K562 (cell line): ENCODE results near the gene TREH. TPM values are rescaled to one million over a fixed set of nuclear protein-coding genes. Genes with fewer than 3 reads are reported as not detected.
A peak's percentile ranks its signal among the peaks of the same experiment; 100 is the strongest.

Experiments used
- ADNP ChIP-seq: fragments of 200-800 bp; sonication (Bioruptor generic); IDR thresholded peaks from 2 replicates; pipeline ENCODE4 v1.6.1; 2016; ENCODE audit warnings: missing genetic modification characterization, missing compliant biosample characterization
- ATF7 ChIP-seq: fragments of 450-650 bp; IDR thresholded peaks from 2 replicates; pipeline ENCODE4 v1.7.1; 2014; ENCODE audit warnings: mild to moderate bottlenecking, moderate library complexity
- ETS2 ChIP-seq: IDR thresholded peaks from 2 replicates; pipeline ENCODE4 v1.6.1; 2016; ENCODE audit warnings: borderline replicate concordance, missing genetic modification characterization, mild to moderate bottlenecking, moderate library complexity, missing compliant biosample characterization; ENCODE audit not compliant: poor library complexity, severe bottlenecking
- HMGN3 ChIP-seq: IDR thresholded peaks from 2 replicates; pipeline ENCODE4 v1.6.1; 2011; ENCODE audit warnings: borderline replicate concordance, low read depth, mild to moderate bottlenecking, mixed read lengths, low read length; ENCODE audit not compliant: insufficient read length; ENCODE audit errors: extremely low read depth
- HNRNPK ChIP-seq: fragments of 200-400 bp; formaldehyde crosslinking; IDR thresholded peaks from one replicate; pipeline ENCODE4 v1.6.1; 2018; ENCODE audit warnings: mild to moderate bottlenecking, low read depth, low read length; ENCODE audit not compliant: poor library complexity, severe bottlenecking
- KAT7 ChIP-seq: sonication (generic); formaldehyde crosslinking; IDR thresholded peaks from 2 replicates; pipeline ENCODE4 v1.8.0; 2022; ENCODE audit warnings: missing genetic modification reagents, mild to moderate bottlenecking, borderline replicate concordance
- LEF1 ChIP-seq: fragments of 450-650 bp; IDR thresholded peaks from 2 replicates; pipeline ENCODE4 v1.6.1; 2016; ENCODE audit warnings: mild to moderate bottlenecking
- POLR2B ChIP-seq: fragments of 450-650 bp; IDR thresholded peaks from 2 replicates; pipeline ENCODE4 v1.6.1; 2018; ENCODE audit warnings: low read depth; ENCODE audit not compliant: partially characterized antibody
- POLR2G ChIP-seq: fragments of 200-400 bp; formaldehyde crosslinking; IDR thresholded peaks from 2 replicates; pipeline ENCODE4 v1.6.1; 2017; ENCODE audit warnings: low read depth, mild to moderate bottlenecking, antibody characterized with exemption, low read length, moderate library complexity
- PRMT5 ChIP-seq: sonication (generic); formaldehyde crosslinking; IDR thresholded peaks from 2 replicates; pipeline ENCODE4 v1.5.0; 2020; ENCODE audit warnings: missing genetic modification reagents
- SOX6 ChIP-seq: fragments of 450-650 bp; IDR thresholded peaks from 2 replicates; pipeline ENCODE4 v1.6.1; 2014; ENCODE audit warnings: mild to moderate bottlenecking
- SRSF9 ChIP-seq: fragments of 200-400 bp; formaldehyde crosslinking; IDR thresholded peaks from 2 replicates; pipeline ENCODE4 v1.6.1; 2017; ENCODE audit warnings: low read depth, low read length, borderline replicate concordance
- U2AF1 ChIP-seq: fragments of 200-400 bp; formaldehyde crosslinking; optimal IDR thresholded peaks from 2 replicates; pipeline ENCODE3; 2017; ENCODE audit warnings: mild to moderate bottlenecking, low read depth, low read length, moderate library complexity
- ZNF324 ChIP-seq: fragments of 250-450 bp; sonication (Bioruptor Pico); IDR thresholded peaks from 2 replicates; pipeline ENCODE4 v1.4.0; 2020; ENCODE audit warnings: mild to moderate bottlenecking
- ZNF436 ChIP-seq: fragments of 250-450, 450-650 bp; sonication (Bioruptor Pico); formaldehyde crosslinking; IDR thresholded peaks from 2 replicates; pipeline ENCODE4 v1.7.0; 2020; ENCODE audit warnings: mild to moderate bottlenecking
- polyA plus RNA-seq, 8 experiments: library from polyadenylated mRNA; depleted of rRNA in 4 of 8; stranded (reverse) in 5 of 8; unstranded in 3 of 8; fragments of >200 nt; fragmentation: Nextera tagmentation in 2 of 8; fragmentation: Illumina TruSeq in 1 of 8; extraction: Ambion mirVana in 2 of 8; extraction: Trizol in 1 of 8; gene quantifications; 2 replicates each; pipeline versions ENCODE4 v1.2.1 to v1.2.3, GENCODE V29; 2011 to 2014; ENCODE audit warnings: inconsistent platforms in 1 of 8, missing spikeins in 1 of 8
- total RNA-seq, 7 experiments: library from RNA; depleted of rRNA in 6 of 7; stranded (reverse); fragments of >200 nt in 6 of 7; fragmentation: Illumina TruSeq in 2 of 7; extraction: Trizol in 2 of 7; gene quantifications; 2 replicates each; pipeline versions ENCODE4 v1.2.1 to v1.2.3, GENCODE V29; 2011 to 2021; ENCODE audit warnings: low replicate concordance in 1 of 7
- TF ChIP-seq, protein P1 (sequence below): sonication (generic); formaldehyde crosslinking; IDR thresholded peaks from 2 replicates; pipeline ENCODE4 v1.8.0; 2022; ENCODE audit warnings: mild to moderate bottlenecking, low read depth, missing genetic modification reagents
- TF ChIP-seq, protein P2 (sequence below): fragments of 450-650 bp; IDR thresholded peaks from 2 replicates; pipeline ENCODE4 v1.6.1; 2016; ENCODE audit warnings: antibody characterized with exemption
- TF ChIP-seq, protein P3 (sequence below): sonication (generic); formaldehyde crosslinking; IDR thresholded peaks from 2 replicates; pipeline ENCODE4 v1.8.1; 2023; ENCODE audit warnings: mild to moderate bottlenecking, missing genetic modification reagents
- TF ChIP-seq, protein P4 (sequence below): fragments of 450-650 bp; IDR thresholded peaks from 2 replicates; pipeline ENCODE4 v1.6.1; 2016; ENCODE audit warnings: low read depth, mild to moderate bottlenecking, moderate library complexity

Gene TREH
- total and polyA plus RNA-seq, 9 of the 15 experiments (the other 6 are each of a cell fraction or from before 2014, with no cell fraction given), result 0.09 to 0.20 (median 0.11) TPM; not detected in 6

DNA sequence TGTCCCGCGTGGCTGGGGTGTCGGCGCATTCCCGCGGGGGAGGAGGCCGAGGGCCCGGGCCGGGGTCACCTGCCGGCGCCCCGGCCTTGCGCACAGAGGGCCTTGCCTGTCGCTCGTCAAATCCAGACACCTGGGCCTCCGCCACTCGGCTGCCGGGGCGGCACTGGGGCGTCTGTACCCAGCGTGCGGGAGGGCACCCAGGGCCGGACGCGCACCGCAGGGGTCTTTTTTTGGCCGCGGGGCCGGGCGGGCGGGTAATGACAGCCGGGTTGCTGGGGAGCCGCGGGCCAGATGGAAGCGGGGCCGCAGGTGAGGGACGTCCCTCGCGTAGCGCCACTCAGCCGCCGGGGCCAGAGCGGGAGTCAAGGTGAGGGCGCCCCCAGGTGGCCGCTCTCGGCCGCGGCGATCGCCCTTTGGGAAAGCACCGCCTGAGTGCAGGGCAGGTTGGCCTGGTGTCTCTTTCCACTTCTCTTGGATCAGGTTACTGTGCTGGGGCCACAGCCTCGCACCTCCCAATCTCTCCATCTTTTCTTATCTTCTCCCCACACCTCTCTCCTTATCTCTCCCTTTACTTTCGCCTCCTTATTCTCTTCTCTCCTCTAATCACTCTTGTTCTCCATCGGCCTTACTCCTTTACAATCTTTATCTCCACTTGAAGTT, 68.5 kb downstream of the TREH start (continued):
- TF ChIP-seq, protein P1, sequence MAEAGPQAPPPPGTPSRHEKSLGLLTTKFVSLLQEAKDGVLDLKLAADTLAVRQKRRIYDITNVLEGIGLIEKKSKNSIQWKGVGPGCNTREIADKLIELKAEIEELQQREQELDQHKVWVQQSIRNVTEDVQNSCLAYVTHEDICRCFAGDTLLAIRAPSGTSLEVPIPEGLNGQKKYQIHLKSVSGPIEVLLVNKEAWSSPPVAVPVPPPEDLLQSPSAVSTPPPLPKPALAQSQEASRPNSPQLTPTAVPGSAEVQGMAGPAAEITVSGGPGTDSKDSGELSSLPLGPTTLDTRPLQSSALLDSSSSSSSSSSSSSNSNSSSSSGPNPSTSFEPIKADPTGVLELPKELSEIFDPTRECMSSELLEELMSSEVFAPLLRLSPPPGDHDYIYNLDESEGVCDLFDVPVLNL (CRISPR knock-in tag), result no peak
- TF ChIP-seq PRMT5 (CRISPR knock-in tag), result no peak
- peak; percentile 92 for TF ChIP-seq HMGN3
- TF ChIP-seq ATF7, result peak; percentile 53; the same call in 1 of the 2 replicates
- TF ChIP-seq HNRNPK, result peak; percentile 36
- no peak for TF ChIP-seq ZNF324 (CRISPR knock-in tag)
- no peak for TF ChIP-seq POLR2B
- no peak for TF ChIP-seq SRSF9
- TF ChIP-seq SOX6, result peak; percentile 94
- peak; percentile 80; the same call in 1 of the 2 replicates for TF ChIP-seq KAT7 (CRISPR knock-in tag)
- peak; percentile 51; the same call in 1 of the 2 replicates for TF ChIP-seq POLR2G
- no peak for TF ChIP-seq ZNF436 (CRISPR knock-in tag)
- TF ChIP-seq ADNP (tag), result peak; percentile 71; the same call in 1 of the 2 replicates
- no peak for TF ChIP-seq ETS2 (tag)
- peak; percentile 66 for TF ChIP-seq U2AF1
- TF ChIP-seq, protein P2, sequence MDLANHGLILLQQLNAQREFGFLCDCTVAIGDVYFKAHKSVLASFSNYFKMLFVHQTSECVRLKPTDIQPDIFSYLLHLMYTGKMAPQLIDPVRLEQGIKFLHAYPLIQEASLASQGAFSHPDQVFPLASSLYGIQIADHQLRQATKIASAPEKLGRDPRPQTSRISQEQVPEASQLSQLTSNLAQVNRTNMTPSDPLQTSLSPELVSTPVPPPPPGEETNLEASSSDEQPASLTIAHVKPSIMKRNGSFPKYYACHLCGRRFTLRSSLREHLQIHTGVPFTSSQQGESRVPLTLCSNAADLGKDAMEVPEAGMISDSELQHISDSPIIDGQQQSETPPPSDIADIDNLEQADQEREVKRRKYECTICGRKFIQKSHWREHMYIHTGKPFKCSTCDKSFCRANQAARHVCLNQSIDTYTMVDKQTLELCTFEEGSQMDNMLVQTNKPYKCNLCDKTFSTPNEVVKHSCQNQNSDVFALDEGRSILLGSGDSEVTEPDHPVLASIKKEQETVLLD, result peak; percentile 82
- TF ChIP-seq, protein P3, sequence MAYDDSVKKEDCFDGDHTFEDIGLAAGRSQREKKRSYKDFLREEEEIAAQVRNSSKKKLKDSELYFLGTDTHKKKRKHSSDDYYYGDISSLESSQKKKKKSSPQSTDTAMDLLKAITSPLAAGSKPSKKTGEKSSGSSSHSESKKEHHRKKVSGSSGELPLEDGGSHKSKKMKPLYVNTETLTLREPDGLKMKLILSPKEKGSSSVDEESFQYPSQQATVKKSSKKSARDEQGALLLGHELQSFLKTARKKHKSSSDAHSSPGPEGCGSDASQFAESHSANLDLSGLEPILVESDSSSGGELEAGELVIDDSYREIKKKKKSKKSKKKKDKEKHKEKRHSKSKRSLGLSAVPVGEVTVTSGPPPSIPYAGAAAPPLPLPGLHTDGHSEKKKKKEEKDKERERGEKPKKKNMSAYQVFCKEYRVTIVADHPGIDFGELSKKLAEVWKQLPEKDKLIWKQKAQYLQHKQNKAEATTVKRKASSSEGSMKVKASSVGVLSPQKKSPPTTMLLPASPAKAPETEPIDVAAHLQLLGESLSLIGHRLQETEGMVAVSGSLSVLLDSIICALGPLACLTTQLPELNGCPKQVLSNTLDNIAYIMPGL (CRISPR knock-in tag), result peak; percentile 59; the same call in 1 of the 2 replicates
- TF ChIP-seq LEF1, result peak; percentile 61
- TF ChIP-seq, protein P4, sequence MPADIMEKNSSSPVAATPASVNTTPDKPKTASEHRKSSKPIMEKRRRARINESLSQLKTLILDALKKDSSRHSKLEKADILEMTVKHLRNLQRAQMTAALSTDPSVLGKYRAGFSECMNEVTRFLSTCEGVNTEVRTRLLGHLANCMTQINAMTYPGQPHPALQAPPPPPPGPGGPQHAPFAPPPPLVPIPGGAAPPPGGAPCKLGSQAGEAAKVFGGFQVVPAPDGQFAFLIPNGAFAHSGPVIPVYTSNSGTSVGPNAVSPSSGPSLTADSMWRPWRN, result peak; percentile 75
